CD14-positive monocyte (primary cell): ENCODE measurements around the gene OR52H1. TPM values are rescaled to one million over a fixed set of nuclear protein-coding genes. Genes with fewer than 3 reads are reported as not detected.

Source experiments
- DNase-seq, 3 donors: peaks; one replicate each; pipeline ENCODE4 v3.0.0-alpha.2; 2011 to 2022
- H2AFZ ChIP-seq: 2 replicates; pipeline ENCODE4 v1.6.0; 2012; ENCODE audit warnings: mild to moderate bottlenecking, low read depth, low read length, inconsistent platforms; ENCODE audit not compliant: insufficient read depth, poor library complexity, severe bottlenecking
- H3K27ac ChIP-seq, 2 donors: 1 replicate in 1 of 2; 2 replicates in 1 of 2; pipeline ENCODE4 v1.5.1; 2012 to 2013; ENCODE audit warnings: low read length in 2 of 2, control low read depth in 1 of 2, inconsistent platforms in 1 of 2, low read depth in 1 of 2, mild to moderate bottlenecking in 1 of 2
- H3K27me3 ChIP-seq, 2 donors: one replicate each; pipeline versions ENCODE4 v1.6.0 to v1.6.1; 2011 to 2013; ENCODE audit warnings: low read length in 2 of 2; ENCODE audit not compliant: control insufficient read depth in 2 of 2, insufficient read depth in 2 of 2
- H3K36me3 ChIP-seq, 2 donors: replicated peaks in 1 of 2; 1 replicate in 1 of 2; 2 replicates in 1 of 2; pipeline versions ENCODE4 v1.5.1 to v1.6.1; 2012 to 2013; ENCODE audit warnings: low read length in 2 of 2, control low read depth in 1 of 2, inconsistent platforms in 1 of 2, mild to moderate bottlenecking in 1 of 2; ENCODE audit not compliant: insufficient read depth in 2 of 2, control insufficient read depth in 1 of 2
- H3K4me1 ChIP-seq, 2 donors: 1 replicate in 1 of 2; 2 replicates in 1 of 2; pipeline versions ENCODE4 v1.5.1 to v1.6.1; 2012 to 2013; ENCODE audit warnings: low read length in 2 of 2, control low read depth in 1 of 2, inconsistent platforms in 1 of 2, mild to moderate bottlenecking in 1 of 2, moderate library complexity in 1 of 2; ENCODE audit not compliant: insufficient read depth in 2 of 2, control insufficient read depth in 1 of 2
- H3K4me2 ChIP-seq: replicated peaks from 2 replicates; pipeline ENCODE3; 2012; ENCODE audit warnings: low read length, moderate library complexity, mild to moderate bottlenecking; ENCODE audit not compliant: poor library complexity, severe bottlenecking; ENCODE audit errors: extremely low read depth
- H3K4me3 ChIP-seq, 3 experiments: fragments of 200-600 bp in 1 of 3; sonication (generic) in 1 of 3; replicated peaks in 1 of 3; 1 replicate in 2 of 3; 2 replicates in 1 of 3; pipeline ENCODE4 v1.5.1; 2011 to 2013; ENCODE audit warnings: low read length in 3 of 3, mild to moderate bottlenecking in 3 of 3, control low read depth in 2 of 3, low read depth in 2 of 3, inconsistent platforms in 1 of 3, moderate library complexity in 1 of 3
- H3K79me2 ChIP-seq: 2 replicates; pipeline ENCODE4 v1.6.0; 2012; ENCODE audit warnings: mild to moderate bottlenecking, control low read depth, inconsistent platforms, low read length, moderate library complexity; ENCODE audit not compliant: insufficient read depth
- H3K9ac ChIP-seq: 2 replicates; pipeline ENCODE4 v1.6.0; 2017; ENCODE audit warnings: low read length, mild to moderate bottlenecking; ENCODE audit not compliant: insufficient read depth, poor library complexity, severe bottlenecking
- H3K9me3 ChIP-seq, 2 donors: replicated peaks in 1 of 2; 1 replicate in 1 of 2; 2 replicates in 1 of 2; pipeline versions ENCODE4 v1.5.1 to v1.6.1; 2012 to 2013; ENCODE audit warnings: low read length in 2 of 2, control low read depth in 1 of 2; ENCODE audit not compliant: control insufficient read depth in 1 of 2, insufficient read depth in 1 of 2
- H4K20me1 ChIP-seq: 2 replicates; pipeline ENCODE4 v1.6.0; 2012; ENCODE audit warnings: mild to moderate bottlenecking, low read length, control low read depth, moderate library complexity; ENCODE audit not compliant: insufficient read depth
- H3K27ac Mint-ChIP-seq, 7 donors: one replicate each; pipeline ENCODE4 v1.8.0; 2020; ENCODE audit warnings: mild to moderate bottlenecking in 7 of 7, mixed read lengths in 7 of 7, moderate library complexity in 6 of 7, inconsistent platforms in 2 of 7
- H3K27me3 Mint-ChIP-seq, 3 donors: one replicate each; pipeline ENCODE4 v1.8.0; 2021 to 2022; ENCODE audit warnings: low read depth in 3 of 3, mild to moderate bottlenecking in 3 of 3, mixed read lengths in 3 of 3, moderate library complexity in 3 of 3, inconsistent platforms in 1 of 3
- H3K36me3 Mint-ChIP-seq, 2 donors: one replicate each; pipeline ENCODE4 v1.8.0; 2020; ENCODE audit warnings: mixed read lengths in 2 of 2, inconsistent platforms in 1 of 2, mild to moderate bottlenecking in 1 of 2
- H3K4me1 Mint-ChIP-seq: one replicate; pipeline ENCODE4 v1.8.0; 2020; ENCODE audit warnings: mild to moderate bottlenecking, mixed read lengths
- H3K4me3 Mint-ChIP-seq, 2 donors: one replicate each; pipeline ENCODE4 v1.8.0; 2020; ENCODE audit warnings: mild to moderate bottlenecking in 2 of 2, mixed read lengths in 2 of 2, moderate library complexity in 1 of 2
- H3K9me3 Mint-ChIP-seq, 7 donors: one replicate each; pipeline ENCODE4 v1.8.0; 2020 to 2022; ENCODE audit warnings: mixed read lengths in 7 of 7, mild to moderate bottlenecking in 6 of 7, moderate library complexity in 6 of 7, inconsistent platforms in 2 of 7
- CTCF ChIP-seq: fragments of 200-600 bp; IDR thresholded peaks from one replicate; pipeline ENCODE4 v1.8.0; 2022; ENCODE audit warnings: antibody characterized with exemption, mild to moderate bottlenecking
- WGBS: methylation state at CpG from one replicate; pipeline ENCODE4 v1.1.5; 2013; ENCODE audit warnings: missing lambda C conversion rate; ENCODE audit not compliant: insufficient coverage; 5-methylcytosine and 5-hydroxymethylcytosine counted together
- intact Hi-C, 2 donors: fragments of 100-400 bp; cut with micrococcal nuclease; formaldehyde crosslinking; loops; one replicate each; pipeline versions ENCODE4 v1.15.0 to v1.15.1; 2023
- polyA plus RNA-seq, 3 donors: library from polyadenylated mRNA; depleted of rRNA in 1 of 3; unstranded in 2 of 3; stranded (reverse) in 1 of 3; fragments of 300-500 nt in 2 of 3; fragments of >200 nt in 1 of 3; fragmentation: Illumina TruSeq in 2 of 3; gene quantifications; 1 replicate in 2 of 3; 2 replicates in 1 of 3; pipeline ENCODE4 v1.2.3, GENCODE V29; 2012 to 2021

Gene OR52H1
- polyA plus RNA-seq, 3 donors, result not detected

GRCh38 chr11:5509803-5510202 lies 38.5 kb downstream of the OR52H1 start, which contains the start of gene UBQLN3:
Gene UBQLN3, minus strand, starts transcription at chr11:5509957. Its CDS starts 399 bp downstream, at chr11:5509558.
- no peak within 1 kb of the TSS for H3K4me3 Mint-ChIP-seq
- H3K27me3 ChIP-seq, result no peaks in the 10 kb centered on the region
- 100% methylated on average over 2 of the region's 4 CpGs for WGBS
- no peak within 1 kb of the TSS for H3K4me2 ChIP-seq
- H3K4me1 ChIP-seq, result no peaks in the 10 kb centered on the region
- no peaks in the 10 kb centered on the region for H3K36me3 ChIP-seq
- no peaks in the 10 kb centered on the region for H4K20me1 ChIP-seq
- no peaks in the 10 kb centered on the region for H3K36me3 Mint-ChIP-seq
- no peak for DNase-seq
- no peak within 1 kb of the TSS for H3K9ac ChIP-seq
- H3K9me3 Mint-ChIP-seq, result peaks cover 0 to 7% (median 3%) of the 10 kb centered on the region in 7 donors
- no peak within 1 kb of the TSS for H3K27ac ChIP-seq
- H3K4me1 Mint-ChIP-seq, result no peaks in the 10 kb centered on the region
- intact Hi-C loops, result no loop called here
- no peaks in the 10 kb centered on the region for H3K9me3 ChIP-seq
- H2AFZ ChIP-seq, result no peak within 1 kb of the TSS
- peak within 1 kb of the TSS in 1 of 7 donors; percentile 21 for H3K27ac Mint-ChIP-seq
- H3K27me3 Mint-ChIP-seq, result peaks cover 1 to 3% (median 2%) of the 10 kb centered on the region in 3 donors
- TF ChIP-seq CTCF, result no peak
- H3K79me2 ChIP-seq, result no peaks in the 10 kb centered on the region
- H3K4me3 ChIP-seq, result no peak within 1 kb of the TSS

GRCh38 chr11:5508605-5509004 lies 39.7 kb downstream of the OR52H1 start:
- Histone ChIP-seq H3K79me2 (no peaks in the 10 kb centered on the region), H3K9ac (no peak overlapping the region), H3K27ac (no peak overlapping the region), H3K27me3 (no peaks in the 10 kb centered on the region), H3K4me3 (no peak overlapping the region), H3K9me3 (no peaks in the 10 kb centered on the region), H3K36me3 (no peaks in the 10 kb centered on the region), H3K4me2 (no peak overlapping the region), H2AFZ (no peak overlapping the region), H4K20me1 (no peaks in the 10 kb centered on the region), H3K4me1 (no peaks in the 10 kb centered on the region)
- Mint-ChIP-seq H3K9me3 (peaks cover 0 to 7% (median 3%) of the 10 kb centered on the region in 7 donors), H3K27me3 (peaks cover 1 to 3% (median 2%) of the 10 kb centered on the region in 3 donors), H3K4me1 (no peaks in the 10 kb centered on the region), H3K27ac (no peak overlapping the region), H3K36me3 (no peaks in the 10 kb centered on the region), H3K4me3 (no peak overlapping the region)
- no peak for TF ChIP-seq CTCF
- no peak for DNase-seq
- 98% methylated on average over 8 of the region's 8 CpGs for WGBS
- intact Hi-C loops, result no loop called here
